PFSK-1 (cell line): ENCODE data around the gene GRIP1.

Source experiments
- FOXP2 ChIP-seq: optimal IDR thresholded peaks from 2 replicates; pipeline ENCODE3; 2011; ENCODE audit warnings: borderline replicate concordance, control low read depth, inconsistent platforms; ENCODE audit not compliant: insufficient read depth; ENCODE audit errors: extremely low read length, extremely low read depth
- POLR2AphosphoS5 ChIP-seq: IDR thresholded peaks from 2 replicates; pipeline ENCODE4 v1.6.1; 2012; ENCODE audit warnings: low read depth, mild to moderate bottlenecking, control low read depth, low read length, moderate library complexity
- SIN3A ChIP-seq: IDR thresholded peaks from 2 replicates; pipeline ENCODE4 v1.6.1; 2012; ENCODE audit warnings: mild to moderate bottlenecking, low read length, moderate library complexity, borderline replicate concordance; ENCODE audit not compliant: insufficient read depth
- TAF1 ChIP-seq: IDR thresholded peaks from 2 replicates; pipeline ENCODE4 v1.6.1; 2012; ENCODE audit warnings: low read length, control low read depth, borderline replicate concordance; ENCODE audit not compliant: insufficient read depth
- TF ChIP-seq, protein P1 (sequence below), 2 experiments: IDR thresholded peaks; 2 replicates each; pipeline versions ENCODE4 v1.6.1 to v1.8.0; 2011 to 2012; ENCODE audit warnings: low read depth in 2 of 2, low read length in 2 of 2, control low read depth in 1 of 2, inconsistent platforms in 1 of 2, mild to moderate bottlenecking in 1 of 2, moderate library complexity in 1 of 2; ENCODE audit not compliant: insufficient read depth in 1 of 2

The GRIP1 gene

DNA sequence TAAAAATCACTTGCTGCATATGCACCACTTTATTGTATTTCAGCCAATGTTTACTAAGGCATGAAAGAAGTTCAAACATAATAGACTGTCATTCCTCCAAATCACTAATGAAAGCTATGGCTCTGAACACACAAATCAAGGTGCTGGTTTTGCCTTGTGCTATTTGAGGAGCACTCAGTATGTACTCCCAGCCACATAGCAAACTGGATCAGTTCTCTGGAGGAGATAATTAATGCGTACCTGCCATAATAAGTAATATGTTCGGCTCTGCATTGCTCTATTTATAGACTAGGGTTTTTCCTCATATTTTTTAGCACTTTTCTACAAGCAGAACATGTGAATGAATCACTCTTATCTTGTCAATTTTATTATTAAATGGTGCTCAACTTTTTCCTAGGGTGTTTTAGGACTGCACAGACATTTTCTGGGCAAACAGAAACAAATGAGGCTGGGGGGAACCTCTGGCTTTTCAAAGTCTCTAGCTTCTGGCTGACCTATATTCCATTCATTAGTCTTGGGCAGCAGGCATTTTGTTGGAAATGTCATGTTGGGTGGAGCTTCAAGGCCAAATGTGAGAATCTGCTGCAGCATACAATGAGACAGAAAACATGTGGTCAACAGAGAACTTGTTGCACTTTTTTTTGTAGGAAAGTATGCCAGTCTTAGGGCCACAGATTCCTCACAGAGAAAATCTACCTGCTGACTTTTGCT lies 88.4 kb downstream of the GRIP1 start:
- TF ChIP-seq FOXP2: no peak
- TF ChIP-seq, protein P1, sequence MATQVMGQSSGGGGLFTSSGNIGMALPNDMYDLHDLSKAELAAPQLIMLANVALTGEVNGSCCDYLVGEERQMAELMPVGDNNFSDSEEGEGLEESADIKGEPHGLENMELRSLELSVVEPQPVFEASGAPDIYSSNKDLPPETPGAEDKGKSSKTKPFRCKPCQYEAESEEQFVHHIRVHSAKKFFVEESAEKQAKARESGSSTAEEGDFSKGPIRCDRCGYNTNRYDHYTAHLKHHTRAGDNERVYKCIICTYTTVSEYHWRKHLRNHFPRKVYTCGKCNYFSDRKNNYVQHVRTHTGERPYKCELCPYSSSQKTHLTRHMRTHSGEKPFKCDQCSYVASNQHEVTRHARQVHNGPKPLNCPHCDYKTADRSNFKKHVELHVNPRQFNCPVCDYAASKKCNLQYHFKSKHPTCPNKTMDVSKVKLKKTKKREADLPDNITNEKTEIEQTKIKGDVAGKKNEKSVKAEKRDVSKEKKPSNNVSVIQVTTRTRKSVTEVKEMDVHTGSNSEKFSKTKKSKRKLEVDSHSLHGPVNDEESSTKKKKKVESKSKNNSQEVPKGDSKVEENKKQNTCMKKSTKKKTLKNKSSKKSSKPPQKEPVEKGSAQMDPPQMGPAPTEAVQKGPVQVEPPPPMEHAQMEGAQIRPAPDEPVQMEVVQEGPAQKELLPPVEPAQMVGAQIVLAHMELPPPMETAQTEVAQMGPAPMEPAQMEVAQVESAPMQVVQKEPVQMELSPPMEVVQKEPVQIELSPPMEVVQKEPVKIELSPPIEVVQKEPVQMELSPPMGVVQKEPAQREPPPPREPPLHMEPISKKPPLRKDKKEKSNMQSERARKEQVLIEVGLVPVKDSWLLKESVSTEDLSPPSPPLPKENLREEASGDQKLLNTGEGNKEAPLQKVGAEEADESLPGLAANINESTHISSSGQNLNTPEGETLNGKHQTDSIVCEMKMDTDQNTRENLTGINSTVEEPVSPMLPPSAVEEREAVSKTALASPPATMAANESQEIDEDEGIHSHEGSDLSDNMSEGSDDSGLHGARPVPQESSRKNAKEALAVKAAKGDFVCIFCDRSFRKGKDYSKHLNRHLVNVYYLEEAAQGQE (IDR thresholded peaks at IDR 0.05; ENCODE audit: insufficient read depth in 1 of 2, low read depth in 2 of 2, low read length in 2 of 2): no peak
- no peak for TF ChIP-seq TAF1
- TF ChIP-seq SIN3A: no peak
- no peak for TF ChIP-seq POLR2AphosphoS5

DNA sequence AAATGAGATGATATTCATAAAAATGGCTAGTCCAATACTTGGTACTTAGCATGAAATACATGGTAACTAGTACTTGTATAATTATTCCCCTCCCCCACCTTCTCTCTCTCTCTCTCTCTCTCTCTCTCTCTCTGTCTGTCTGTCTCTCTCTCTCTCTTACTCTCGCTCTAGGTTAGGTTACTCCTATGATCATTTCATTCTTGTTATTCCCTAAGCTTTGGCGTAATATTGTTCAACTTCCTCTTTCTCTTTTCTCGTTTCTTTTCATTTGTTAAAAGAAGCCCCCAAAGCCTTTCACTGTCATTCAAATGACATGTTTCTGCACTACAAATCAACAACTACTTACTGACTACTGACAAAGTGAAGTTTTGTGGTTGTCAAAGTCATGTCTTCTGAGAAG lies 89.8 kb downstream of the GRIP1 start:
- TF ChIP-seq SIN3A (no peak), TAF1 (no peak), FOXP2 (no peak), POLR2AphosphoS5 (no peak)
- TF ChIP-seq, protein P1 (IDR thresholded peaks at IDR 0.05; ENCODE audit: insufficient read depth in 1 of 2, low read depth in 2 of 2, low read length in 2 of 2): no peak

DNA sequence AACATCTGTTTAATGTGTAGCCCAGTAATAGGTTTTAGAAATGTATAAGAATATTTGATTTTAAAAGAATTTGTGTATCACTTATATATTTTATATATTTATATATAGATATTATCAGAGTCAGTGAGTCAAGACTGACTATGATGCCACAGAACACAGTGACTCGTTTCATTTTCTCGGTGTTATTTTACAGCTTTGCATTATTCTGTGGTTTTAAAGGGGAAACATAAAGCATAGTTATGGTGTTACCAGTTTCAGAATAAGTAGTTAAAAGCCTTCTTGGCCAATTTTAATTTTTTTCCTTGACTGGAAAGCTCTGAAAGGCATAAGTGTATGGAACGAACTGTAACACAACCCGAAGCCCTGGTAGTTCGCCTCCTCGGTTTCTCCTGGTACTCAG lies 91.0 kb downstream of the GRIP1 start:
- TF ChIP-seq FOXP2 (no peak), TAF1 (no peak), SIN3A (no peak), POLR2AphosphoS5 (no peak)
- TF ChIP-seq, protein P1 (IDR thresholded peaks at IDR 0.05; ENCODE audit: insufficient read depth in 1 of 2, low read depth in 2 of 2, low read length in 2 of 2): no peak

DNA sequence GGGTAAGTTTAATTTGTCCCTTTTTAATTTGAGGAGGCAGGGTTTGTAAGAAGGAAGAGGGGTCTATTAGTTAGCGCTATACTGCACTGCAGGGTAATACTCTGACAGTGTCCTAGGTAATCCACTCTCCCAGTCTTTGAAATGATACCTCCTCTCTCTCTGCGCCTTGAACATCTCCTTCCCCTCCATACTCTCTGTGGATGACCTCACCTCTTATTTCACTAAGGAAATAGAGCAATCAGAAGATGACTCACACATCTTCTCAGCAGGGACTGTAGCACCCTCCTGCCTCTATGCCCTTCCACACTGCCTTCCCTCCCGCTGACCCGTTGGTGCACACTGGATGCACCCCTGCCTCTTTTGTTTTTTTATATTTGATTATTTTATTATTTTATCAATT lies 94.2 kb downstream of the GRIP1 start:
- TF ChIP-seq TAF1: no peak
- no peak for TF ChIP-seq SIN3A
- no peak for TF ChIP-seq POLR2AphosphoS5
- TF ChIP-seq FOXP2: no peak
- TF ChIP-seq, protein P1 (IDR thresholded peaks at IDR 0.05; ENCODE audit: insufficient read depth in 1 of 2, low read depth in 2 of 2, low read length in 2 of 2): no peak
